Osteoblast (primary cell): ENCODE data around the gene ZNF385D. TPM values are rescaled to one million over a fixed set of nuclear protein-coding genes. Genes with fewer than 3 reads are reported as not detected.

Experiments
- DNase-seq: peaks from one replicate; pipeline ENCODE4 v3.0.0; 2011; ENCODE audit warnings: low spot score, mixed read lengths; ENCODE audit not compliant: insufficient read length; ENCODE audit errors: missing footprints
- H2AFZ ChIP-seq: 2 replicates; pipeline ENCODE4 v1.6.0; 2011; ENCODE audit warnings: mild to moderate bottlenecking, low read length
- H3K27ac ChIP-seq: 2 replicates; pipeline ENCODE4 v1.5.1; 2011; ENCODE audit warnings: mild to moderate bottlenecking, low read depth, low read length, moderate library complexity
- H3K27me3 ChIP-seq: 2 replicates; pipeline ENCODE4 v1.6.0; 2012; ENCODE audit warnings: mild to moderate bottlenecking, control low read depth, inconsistent platforms, low read length, moderate library complexity; ENCODE audit not compliant: insufficient read depth
- H3K36me3 ChIP-seq: 2 replicates; pipeline ENCODE4 v1.5.1; 2011; ENCODE audit warnings: mild to moderate bottlenecking, low read length, control low read depth, moderate library complexity; ENCODE audit not compliant: insufficient read depth
- H3K4me1 ChIP-seq: 2 replicates; pipeline ENCODE4 v1.5.1; 2011; ENCODE audit warnings: mild to moderate bottlenecking, low read length, control low read depth, moderate library complexity; ENCODE audit not compliant: insufficient read depth
- H3K4me2 ChIP-seq: 2 replicates; pipeline ENCODE4 v1.6.0; 2011; ENCODE audit warnings: mild to moderate bottlenecking, low read length; ENCODE audit not compliant: insufficient read depth
- H3K4me3 ChIP-seq: fragments of 200-600 bp; sonication (generic); 3 replicates; pipeline ENCODE4 v1.5.1; 2012; ENCODE audit warnings: mild to moderate bottlenecking, low read length, inconsistent platforms; ENCODE audit not compliant: insufficient read depth
- H3K79me2 ChIP-seq: 2 replicates; pipeline ENCODE4 v1.6.0; 2012; ENCODE audit warnings: mild to moderate bottlenecking, low read length, control low read depth, inconsistent platforms; ENCODE audit not compliant: insufficient read depth
- H3K9me3 ChIP-seq: 2 replicates; pipeline ENCODE4 v1.5.1; 2011; ENCODE audit warnings: low read depth, low read length, control low read depth
- H4K20me1 ChIP-seq: 2 replicates; pipeline ENCODE4 v1.6.0; 2012; ENCODE audit warnings: mild to moderate bottlenecking, low read length, control low read depth; ENCODE audit not compliant: insufficient read depth
- CTCF ChIP-seq: IDR thresholded peaks from 2 replicates; pipeline ENCODE4 v1.5.1; 2011; ENCODE audit warnings: mild to moderate bottlenecking, low read depth, low read length, moderate library complexity; ENCODE audit errors: extremely low read depth
- total RNA-seq: library from RNA; depleted of rRNA; stranded (reverse); fragments of >200 nt; gene quantifications from 2 replicates; pipeline ENCODE4 v1.2.3, GENCODE V29; 2012

Gene ZNF385D
- total RNA-seq, 1 donor, result 2.5 TPM

DNA sequence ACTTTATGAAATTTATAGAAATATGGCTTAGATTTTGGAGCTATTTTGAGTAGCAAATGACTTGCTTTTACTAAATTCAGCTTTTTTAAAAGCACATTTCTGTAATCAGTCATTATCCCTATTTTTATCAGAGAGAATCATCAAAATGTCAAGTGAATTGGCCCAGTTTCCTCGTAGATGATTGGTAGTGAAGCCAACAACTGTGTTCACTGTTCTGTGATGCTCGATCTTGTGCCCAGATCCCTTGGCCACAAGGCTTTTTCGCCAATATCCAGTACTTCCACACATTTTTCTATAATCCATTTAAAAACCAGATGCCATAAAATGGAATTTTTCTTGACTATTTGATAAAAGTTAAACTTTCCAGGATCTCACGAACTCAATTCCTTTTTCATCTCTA, 336.5 kb downstream of the ZNF385D start:
- Histone ChIP-seq H3K9me3 (no peaks in the 10 kb centered on the region), H3K79me2 (no peaks in the 10 kb centered on the region), H2AFZ (no peak overlapping the region), H3K27ac (no peak overlapping the region), H3K4me3 (no peak overlapping the region), H3K4me1 (no peaks in the 10 kb centered on the region), H3K4me2 (no peak overlapping the region), H3K27me3 (no peaks in the 10 kb centered on the region), H4K20me1 (no peaks in the 10 kb centered on the region), H3K36me3 (no peaks in the 10 kb centered on the region)
- no peak for DNase-seq
- no peak for TF ChIP-seq CTCF

DNA sequence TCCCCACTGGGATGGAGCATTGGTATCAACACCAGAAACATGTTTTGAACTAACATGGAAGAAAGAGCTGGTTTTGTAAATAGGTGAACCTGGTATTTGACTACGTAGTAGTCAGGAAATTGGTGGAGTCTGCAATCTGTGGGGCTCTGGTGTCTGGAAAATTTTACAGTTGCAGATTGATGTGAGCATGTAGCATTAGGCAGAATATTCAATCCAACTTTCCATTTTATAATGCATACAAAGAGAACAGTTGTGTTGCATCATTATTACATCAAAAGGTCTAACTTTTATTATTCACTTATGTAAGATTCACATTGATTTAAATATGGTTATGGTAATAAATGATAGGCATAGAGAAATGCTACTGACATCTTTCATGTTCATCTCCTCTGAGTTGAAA, 340.0 kb downstream of the ZNF385D start:
- H3K27me3 ChIP-seq, result no peaks in the 10 kb centered on the region
- no peak for TF ChIP-seq CTCF
- H3K27ac ChIP-seq, result no peak overlapping the region
- no peak for DNase-seq
- no peaks in the 10 kb centered on the region for H3K9me3 ChIP-seq
- H2AFZ ChIP-seq, result no peak overlapping the region
- no peaks in the 10 kb centered on the region for H3K4me1 ChIP-seq
- H3K4me2 ChIP-seq, result no peak overlapping the region
- no peaks in the 10 kb centered on the region for H3K36me3 ChIP-seq
- no peaks in the 10 kb centered on the region for H3K79me2 ChIP-seq
- no peak overlapping the region for H3K4me3 ChIP-seq
- H4K20me1 ChIP-seq, result no peaks in the 10 kb centered on the region

DNA sequence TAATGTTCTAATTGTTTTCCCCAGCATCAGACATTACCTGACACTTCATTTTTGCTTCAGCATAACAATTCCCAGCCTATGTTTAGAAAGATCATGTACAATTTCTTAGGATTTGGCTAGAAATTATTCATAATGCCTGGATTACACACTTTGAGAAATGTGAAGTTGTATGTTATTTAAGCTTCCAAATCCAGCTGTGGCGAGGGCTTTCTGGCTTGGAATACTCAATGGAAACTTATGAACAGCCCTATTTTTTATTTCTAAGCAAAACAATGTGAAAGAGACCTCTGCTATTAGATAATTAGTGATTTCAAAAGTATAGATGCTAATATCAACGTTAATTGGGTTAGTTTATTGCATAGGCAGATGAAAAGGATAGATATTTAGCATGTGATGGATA, 341.6 kb downstream of the ZNF385D start:
- DNase-seq, result no peak
- Histone ChIP-seq H3K27ac (no peak overlapping the region), H3K9me3 (no peaks in the 10 kb centered on the region), H3K4me1 (no peaks in the 10 kb centered on the region), H3K4me2 (no peak overlapping the region), H3K27me3 (no peaks in the 10 kb centered on the region), H3K4me3 (no peak overlapping the region), H4K20me1 (no peaks in the 10 kb centered on the region), H2AFZ (no peak overlapping the region), H3K36me3 (no peaks in the 10 kb centered on the region), H3K79me2 (no peaks in the 10 kb centered on the region)
- no peak for TF ChIP-seq CTCF

DNA sequence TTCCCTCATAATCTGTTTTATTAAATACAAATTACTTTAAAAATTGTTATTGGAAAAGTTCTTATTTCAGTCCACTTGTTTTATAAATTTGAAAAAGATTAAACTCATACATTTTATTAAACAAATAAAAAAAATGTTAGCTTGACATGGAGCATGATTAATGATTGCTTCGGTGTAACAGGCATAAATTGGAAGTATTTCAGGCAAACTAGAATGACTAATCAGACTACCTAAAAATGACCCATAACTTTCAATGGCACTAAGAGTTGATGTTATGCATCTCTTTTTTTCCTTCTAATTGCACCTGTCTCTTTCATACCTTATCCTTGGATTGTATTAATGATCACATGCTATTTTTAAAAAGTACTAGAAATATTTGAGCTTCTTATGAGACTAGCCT, 343.3 kb downstream of the ZNF385D start:
- no peaks in the 10 kb centered on the region for H3K27me3 ChIP-seq
- no peaks in the 10 kb centered on the region for H3K4me1 ChIP-seq
- no peak overlapping the region for H3K4me2 ChIP-seq
- no peak overlapping the region for H2AFZ ChIP-seq
- no peak overlapping the region for H3K4me3 ChIP-seq
- TF ChIP-seq CTCF, result no peak
- H3K9me3 ChIP-seq, result no peaks in the 10 kb centered on the region
- H3K36me3 ChIP-seq, result no peaks in the 10 kb centered on the region
- H4K20me1 ChIP-seq, result no peaks in the 10 kb centered on the region
- H3K27ac ChIP-seq, result no peak overlapping the region
- no peak for DNase-seq
- no peaks in the 10 kb centered on the region for H3K79me2 ChIP-seq
